Stimulated activated CD8-positive, alpha-beta memory T cell treated with anti-CD3 and anti-CD28 coated beads, Interleukin-7, amount 100 ng/mL, for 48 hours (primary cell): ENCODE measurements around the gene HYAL4.
"Not testable (repeated sequence)": the region's sequence is repeated elsewhere in the genome, so short reads cannot be mapped to it uniquely, and the experiment has no call there.

ENCODE experiments used
- DNase-seq, 2 donors: peaks; one replicate each; pipeline ENCODE4 v3.0.0-alpha.2; 2020; ENCODE audit warnings: low read depth in 1 of 2; ENCODE audit errors: extremely low read depth in 1 of 2

HYAL4 gene

GRCh38 chr7:123894753-123895152, 49.8 kb downstream of the HYAL4 start:
- not testable (repeated sequence) for DNase-seq

- DNase-seq, result no peak
Observed at GRCh38 chr7:123901101-123901500, 56.1 kb downstream of the HYAL4 start.

GRCh38 chr7:123905714-123906113, 60.7 kb downstream of the HYAL4 start:
- DNase-seq, result no peak

- DNase-seq, result no peak
Observed at GRCh38 chr7:123916240-123916724, 71.3 kb downstream of the HYAL4 start.

GRCh38 chr7:123917878-123918277, 72.9 kb downstream of the HYAL4 start:
- no peak for DNase-seq

GRCh38 chr7:123918309-123918708, 73.3 kb downstream of the HYAL4 start:
- no peak for DNase-seq

- DNase-seq, result no peak
Observed at GRCh38 chr7:123923599-123923998, 78.6 kb downstream of the HYAL4 start.

- DNase-seq, result no peak
Observed at GRCh38 chr7:123924941-123925340, 80.0 kb downstream of the HYAL4 start, which contains the start of gene SPAM1. SPAM1 (plus strand) TSS chr7:123925241; CDS start chr7:123953571, 28,330 bp downstream.
